Peyer's patch (tissue), 4 donors: ENCODE results near the gene CCDC88A.

Experiments used
- POLR2A ChIP-seq, 2 donors: fragments of 450-650 bp; IDR thresholded peaks; one replicate each; pipeline ENCODE4 v1.5.1; 2017; ENCODE audit warnings: antibody characterized with exemption in 2 of 2, mild to moderate bottlenecking in 2 of 2, moderate library complexity in 2 of 2
- TF ChIP-seq, protein P1 (sequence below), 6 experiments: fragments of 450-650 bp in 4 of 6; fragments of 200-600 bp in 2 of 6; sonication (generic) in 1 of 6; IDR thresholded peaks; one replicate each; pipeline ENCODE4 v1.5.1; 2017 to 2019; ENCODE audit warnings: antibody characterized with exemption in 6 of 6, mild to moderate bottlenecking in 3 of 6, moderate library complexity in 1 of 6

DNA sequence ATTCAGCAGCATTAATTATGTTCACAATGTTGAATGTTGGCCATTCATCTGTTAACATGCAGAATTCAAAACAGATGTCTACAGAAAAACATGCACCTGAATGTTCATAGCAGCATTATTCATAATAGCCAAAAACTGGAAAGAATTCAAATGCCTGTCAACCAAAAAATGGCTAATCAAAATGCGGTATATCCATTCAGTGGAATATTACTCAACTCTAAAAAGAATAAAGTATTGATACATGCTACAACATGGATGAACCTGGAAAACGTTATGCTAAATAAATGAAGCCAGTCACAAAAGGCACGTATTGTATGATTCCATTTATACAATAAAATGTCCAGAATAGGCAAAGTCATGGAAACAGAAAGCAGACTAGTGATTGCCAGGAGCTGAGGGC, 68.0 kb downstream of the CCDC88A start:
- TF ChIP-seq, protein P1, sequence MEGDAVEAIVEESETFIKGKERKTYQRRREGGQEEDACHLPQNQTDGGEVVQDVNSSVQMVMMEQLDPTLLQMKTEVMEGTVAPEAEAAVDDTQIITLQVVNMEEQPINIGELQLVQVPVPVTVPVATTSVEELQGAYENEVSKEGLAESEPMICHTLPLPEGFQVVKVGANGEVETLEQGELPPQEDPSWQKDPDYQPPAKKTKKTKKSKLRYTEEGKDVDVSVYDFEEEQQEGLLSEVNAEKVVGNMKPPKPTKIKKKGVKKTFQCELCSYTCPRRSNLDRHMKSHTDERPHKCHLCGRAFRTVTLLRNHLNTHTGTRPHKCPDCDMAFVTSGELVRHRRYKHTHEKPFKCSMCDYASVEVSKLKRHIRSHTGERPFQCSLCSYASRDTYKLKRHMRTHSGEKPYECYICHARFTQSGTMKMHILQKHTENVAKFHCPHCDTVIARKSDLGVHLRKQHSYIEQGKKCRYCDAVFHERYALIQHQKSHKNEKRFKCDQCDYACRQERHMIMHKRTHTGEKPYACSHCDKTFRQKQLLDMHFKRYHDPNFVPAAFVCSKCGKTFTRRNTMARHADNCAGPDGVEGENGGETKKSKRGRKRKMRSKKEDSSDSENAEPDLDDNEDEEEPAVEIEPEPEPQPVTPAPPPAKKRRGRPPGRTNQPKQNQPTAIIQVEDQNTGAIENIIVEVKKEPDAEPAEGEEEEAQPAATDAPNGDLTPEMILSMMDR (IDR thresholded peaks at IDR 0.05): no peak
- no peak for TF ChIP-seq POLR2A (IDR thresholded peaks at IDR 0.05)
